Liver (tissue), 9 donors: ENCODE data around the gene PUSL1. TPM values are rescaled to one million over a fixed set of nuclear protein-coding genes. Genes with fewer than 3 reads are reported as not detected.

Source experiments
- DNase-seq: peaks from one replicate; pipeline ENCODE4 v3.0.0-alpha.2; 2017; ENCODE audit warnings: low spot score
- H3K27ac ChIP-seq, 2 donors: one replicate each; pipeline ENCODE4 v1.7.0; 2013; ENCODE audit warnings: inconsistent platforms in 2 of 2, low read length in 2 of 2, control low read depth in 1 of 2, low read depth in 1 of 2, mild to moderate bottlenecking in 1 of 2
- H3K27me3 ChIP-seq, 4 donors: one replicate each; pipeline versions ENCODE4 v1.6.1 to v1.7.0; 2013; ENCODE audit warnings: low read length in 3 of 4, inconsistent platforms in 1 of 4, mild to moderate bottlenecking in 1 of 4, moderate library complexity in 1 of 4; ENCODE audit not compliant: control insufficient read depth in 4 of 4, insufficient read depth in 4 of 4
- H3K36me3 ChIP-seq, 4 donors: one replicate each; pipeline versions ENCODE4 v1.6.1 to v1.7.0; 2013; ENCODE audit warnings: low read length in 3 of 4, mild to moderate bottlenecking in 3 of 4, low read depth in 1 of 4, moderate library complexity in 1 of 4; ENCODE audit not compliant: control insufficient read depth in 4 of 4, insufficient read depth in 3 of 4
- H3K4me1 ChIP-seq, 4 donors: one replicate each; pipeline versions ENCODE4 v1.6.1 to v1.7.0; 2013; ENCODE audit warnings: low read length in 3 of 4, mild to moderate bottlenecking in 3 of 4, moderate library complexity in 1 of 4; ENCODE audit not compliant: control insufficient read depth in 4 of 4, insufficient read depth in 4 of 4
- H3K4me3 ChIP-seq, 3 donors: one replicate each; pipeline versions ENCODE4 v1.6.1 to v1.7.0; 2013; ENCODE audit warnings: low read length in 3 of 3, control low read depth in 1 of 3, low read depth in 1 of 3, mild to moderate bottlenecking in 1 of 3
- H3K9ac ChIP-seq, 2 donors: one replicate each; pipeline ENCODE4 v1.7.0; 2013; ENCODE audit warnings: low read length in 2 of 2, mild to moderate bottlenecking in 2 of 2, moderate library complexity in 2 of 2, control low read depth in 1 of 2, low read depth in 1 of 2
- H3K9me3 ChIP-seq, 4 donors: one replicate each; pipeline versions ENCODE4 v1.6.1 to v1.7.0; 2013; ENCODE audit warnings: low read length in 3 of 4; ENCODE audit not compliant: control insufficient read depth in 4 of 4
- ATF3 ChIP-seq: IDR thresholded peaks from 2 replicates; pipeline ENCODE4 v1.6.1; 2016; ENCODE audit warnings: antibody characterized with exemption
- CTCF ChIP-seq: fragments of 150-350 bp; IDR thresholded peaks from 2 replicates; pipeline ENCODE4 v1.5.1; 2017; ENCODE audit warnings: improper control_type of control experiment, low read depth, low read length; ENCODE audit not compliant: missing input control
- EGR1 ChIP-seq, 2 donors: IDR thresholded peaks; 2 replicates each; pipeline ENCODE4 v1.6.1; 2016 to 2018; ENCODE audit warnings: antibody characterized with exemption in 2 of 2, low read depth in 2 of 2
- FOXA1 ChIP-seq: IDR thresholded peaks from 2 replicates; pipeline ENCODE4 v1.6.1; 2016; ENCODE audit warnings: antibody characterized with exemption
- FOXA2 ChIP-seq: IDR thresholded peaks from 2 replicates; pipeline ENCODE4 v1.6.1; 2016; ENCODE audit warnings: antibody characterized with exemption
- GABPA ChIP-seq, 2 donors: IDR thresholded peaks in 1 of 2; conservative IDR thresholded peaks in 1 of 2; 2 replicates each; pipeline ENCODE4 v1.6.1; 2016; ENCODE audit warnings: antibody characterized with exemption in 2 of 2, mild to moderate bottlenecking in 1 of 2, moderate library complexity in 1 of 2
- HNF4A ChIP-seq, 2 donors: conservative IDR thresholded peaks; 2 replicates each; pipeline ENCODE4 v1.6.1; 2016; ENCODE audit warnings: antibody characterized with exemption in 2 of 2, mild to moderate bottlenecking in 2 of 2
- HNF4G ChIP-seq: IDR thresholded peaks from 2 replicates; pipeline ENCODE4 v1.6.1; 2016; ENCODE audit warnings: antibody characterized with exemption
- JUND ChIP-seq, 2 donors: IDR thresholded peaks; 2 replicates each; pipeline ENCODE4 v1.6.1; 2016; ENCODE audit warnings: antibody characterized with exemption in 2 of 2
- MAX ChIP-seq: IDR thresholded peaks from 2 replicates; pipeline ENCODE4 v1.6.1; 2016; ENCODE audit warnings: antibody characterized with exemption
- NR2F2 ChIP-seq: IDR thresholded peaks from 2 replicates; pipeline ENCODE4 v1.6.1; 2016; ENCODE audit warnings: antibody characterized with exemption
- RAD21 ChIP-seq, 2 donors: IDR thresholded peaks; 2 replicates each; pipeline ENCODE4 v1.6.1; 2016; ENCODE audit warnings: antibody characterized with exemption in 2 of 2, mild to moderate bottlenecking in 2 of 2
- REST ChIP-seq: IDR thresholded peaks from 2 replicates; pipeline ENCODE4 v1.6.1; 2016; ENCODE audit warnings: antibody characterized with exemption, mild to moderate bottlenecking
- RXRA ChIP-seq, 2 donors: IDR thresholded peaks; 2 replicates each; pipeline ENCODE4 v1.6.1; 2017 to 2018; ENCODE audit warnings: antibody characterized with exemption in 2 of 2, mild to moderate bottlenecking in 1 of 2
- SP1 ChIP-seq: IDR thresholded peaks from 2 replicates; pipeline ENCODE4 v1.6.1; 2018; ENCODE audit warnings: antibody characterized with exemption, mild to moderate bottlenecking
- TAF1 ChIP-seq: conservative IDR thresholded peaks from 2 replicates; pipeline ENCODE4 v1.6.1; 2016; ENCODE audit warnings: antibody characterized with exemption, mild to moderate bottlenecking
- YY1 ChIP-seq: IDR thresholded peaks from 2 replicates; pipeline ENCODE4 v1.6.1; 2016; ENCODE audit warnings: antibody characterized with exemption, mild to moderate bottlenecking
- ZBTB33 ChIP-seq: IDR thresholded peaks from 2 replicates; pipeline ENCODE4 v1.6.1; 2016; ENCODE audit warnings: antibody characterized with exemption
- WGBS: extraction: QIAGEN DNeasy Blood & Tissue Kit; methylation state at CpG from one replicate; pipeline ENCODE4 v1.1.7; 2013; 5-methylcytosine and 5-hydroxymethylcytosine counted together
- polyA plus RNA-seq, 2 donors: library from polyadenylated mRNA; stranded (reverse) in 1 of 2; unstranded in 1 of 2; fragments of 200-250 nt in 1 of 2; fragments of >200 nt in 1 of 2; fragmentation: Nextera tagmentation in 1 of 2; extraction: Ambion mirVana in 1 of 2; gene quantifications; one replicate each; pipeline versions ENCODE4 v1.2.1 to v1.2.3, GENCODE V29; 2013 to 2015
- total RNA-seq, 2 donors: library from RNA; depleted of rRNA; stranded (reverse); fragments of >200 nt; gene quantifications; one replicate each; pipeline ENCODE4 v1.2.3, GENCODE V29; 2014
- donor health status: healthy.
- donor health status: healthy.
- donor health status: healthy.
- donor health status: healthy.
- donor health status: healthy.

Gene PUSL1
- total and polyA plus RNA-seq, 4 donors: 9.3 to 14.9 (median 10.3) TPM

GRCh38 chr1:1321477-1321876 lies 13.1 kb downstream of the PUSL1 start:
- Histone ChIP-seq H3K36me3 (peaks cover 0 to 7% (median 4%) of the 10 kb centered on the region in 4 donors), H3K4me1 (peaks cover 7 to 36% (median 25%) of the 10 kb centered on the region in 4 donors), H3K27me3 (no peaks in the 10 kb centered on the region), H3K4me3 (no peak overlapping the region), H3K9me3 (no peaks in the 10 kb centered on the region), H3K9ac (no peak overlapping the region), H3K27ac (no peak overlapping the region)
- TF ChIP-seq GABPA (IDR thresholded peaks at IDR 0.05 in 1 of 2, conservative IDR thresholded peaks at IDR 0.05 in 1 of 2) (no peak), SP1 (no peak), YY1 (no peak), FOXA2 (no peak), REST (no peak), NR2F2 (no peak), ATF3 (no peak), MAX (no peak), RAD21 (IDR thresholded peaks at IDR 0.05) (no peak), FOXA1 (no peak), RXRA (IDR thresholded peaks at IDR 0.05) (no peak), ZBTB33 (no peak), HNF4A (conservative IDR thresholded peaks at IDR 0.05) (no peak), TAF1 (no peak), CTCF (no peak), HNF4G (no peak), EGR1 (IDR thresholded peaks at IDR 0.05; ENCODE audit: low read depth in 2 of 2) (no peak), JUND (IDR thresholded peaks at IDR 0.05) (no peak)
- no peak for DNase-seq
- WGBS: 98% methylated on average over 8 of the region's 8 CpGs
